Thyroid gland (tissue), 4 donors: ENCODE measurements around the gene PSMD8. TPM values are rescaled to one million over a fixed set of nuclear protein-coding genes. Genes with fewer than 3 reads are reported as not detected.

Experiments used
- DNase-seq, 2 donors: peaks; one replicate each; pipeline ENCODE4 v3.0.0-alpha.2; 2019
- H3K27ac ChIP-seq, 3 donors: fragments of 200-600 bp; sonication (generic); 1 replicate in 2 of 3; 2 replicates in 1 of 3; pipeline ENCODE4 v1.5.1; 2016 to 2019; ENCODE audit warnings: mild to moderate bottlenecking in 1 of 3, moderate library complexity in 1 of 3
- H3K27me3 ChIP-seq: fragments of 200-600 bp; sonication (generic); one replicate; pipeline ENCODE4 v1.5.1; 2019
- H3K36me3 ChIP-seq, 2 donors: fragments of 200-600 bp; sonication (generic); one replicate each; pipeline ENCODE4 v1.5.1; 2016 to 2019
- H3K4me1 ChIP-seq, 2 donors: fragments of 200-600 bp; sonication (generic); one replicate each; pipeline ENCODE4 v1.5.1; 2017 to 2019
- H3K4me3 ChIP-seq, 3 donors: fragments of 200-600 bp; sonication (generic); replicated peaks in 1 of 3; 1 replicate in 2 of 3; 2 replicates in 1 of 3; pipeline ENCODE4 v1.5.1; 2016; ENCODE audit warnings: mild to moderate bottlenecking in 1 of 3
- H3K9me3 ChIP-seq: fragments of 200-600 bp; sonication (generic); one replicate; pipeline ENCODE4 v1.5.1; 2017
- POLR2A ChIP-seq, 2 donors: fragments of 450-650 bp; IDR thresholded peaks; one replicate each; pipeline ENCODE4 v1.6.1; 2017; ENCODE audit warnings: antibody characterized with exemption in 2 of 2, mild to moderate bottlenecking in 2 of 2, moderate library complexity in 1 of 2
- WGBS, 2 donors: methylation state at CpG; one replicate each; pipeline ENCODE4 v1.1.5; 2017; 5-methylcytosine and 5-hydroxymethylcytosine counted together
- intact Hi-C: fragments of 100-400 bp; cut with DNase I; formaldehyde crosslinking; loops from one replicate; pipeline ENCODE4 v1.15.1; 2023
- total RNA-seq, 4 donors: library from RNA; depleted of rRNA; stranded (reverse); fragments of >200 nt; gene quantifications; one replicate each; pipeline ENCODE4 v1.2.3, GENCODE V29; 2016
- TF ChIP-seq, protein P1 (sequence below), 6 experiments: fragments of 200-600 bp in 3 of 6; fragments of 450-650 bp in 3 of 6; sonication (generic) in 3 of 6; IDR thresholded peaks; one replicate each; pipeline ENCODE4 v1.5.1; 2016 to 2019; ENCODE audit warnings: antibody characterized with exemption in 6 of 6, mild to moderate bottlenecking in 2 of 6, inconsistent platforms in 1 of 6, moderate library complexity in 1 of 6

PSMD8 gene
- total RNA-seq, 4 donors from 2014 or later = 150 to 270 (median 243) TPM

DNA sequence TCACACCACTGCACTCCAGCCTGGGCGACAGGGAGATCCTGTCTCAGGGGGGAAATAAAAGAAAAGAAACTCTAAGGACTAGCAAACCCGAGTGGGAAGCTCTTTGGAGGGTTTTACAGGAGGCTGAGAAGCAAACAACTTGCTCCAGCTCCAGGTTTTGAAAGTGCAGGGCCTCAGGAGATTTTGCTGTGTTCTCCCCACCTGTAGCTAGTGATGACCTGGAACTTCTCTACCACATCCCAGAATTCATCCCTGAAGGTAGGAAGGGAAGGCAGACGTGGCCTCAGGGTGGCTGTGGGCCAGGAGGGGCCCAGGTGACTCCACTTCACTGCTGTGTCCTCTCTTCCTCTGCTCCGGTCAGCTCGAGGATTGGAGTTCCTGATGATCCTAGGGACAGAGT, 16.3 kb upstream of the PSMD8 start:
- no peak overlapping the region for H3K4me3 ChIP-seq
- peaks cover 7 to 10% of the 10 kb centered on the region in 2 donors for H3K4me1 ChIP-seq
- intact Hi-C loops = no loop called here
- no peaks in the 10 kb centered on the region for H3K9me3 ChIP-seq
- 14 to 20% methylated on average over 5 of the region's 5 CpGs for WGBS, 2 donors
- no peaks in the 10 kb centered on the region for H3K36me3 ChIP-seq
- H3K27ac ChIP-seq = no peak overlapping the region
- H3K27me3 ChIP-seq = no peaks in the 10 kb centered on the region
- TF ChIP-seq, protein P1, sequence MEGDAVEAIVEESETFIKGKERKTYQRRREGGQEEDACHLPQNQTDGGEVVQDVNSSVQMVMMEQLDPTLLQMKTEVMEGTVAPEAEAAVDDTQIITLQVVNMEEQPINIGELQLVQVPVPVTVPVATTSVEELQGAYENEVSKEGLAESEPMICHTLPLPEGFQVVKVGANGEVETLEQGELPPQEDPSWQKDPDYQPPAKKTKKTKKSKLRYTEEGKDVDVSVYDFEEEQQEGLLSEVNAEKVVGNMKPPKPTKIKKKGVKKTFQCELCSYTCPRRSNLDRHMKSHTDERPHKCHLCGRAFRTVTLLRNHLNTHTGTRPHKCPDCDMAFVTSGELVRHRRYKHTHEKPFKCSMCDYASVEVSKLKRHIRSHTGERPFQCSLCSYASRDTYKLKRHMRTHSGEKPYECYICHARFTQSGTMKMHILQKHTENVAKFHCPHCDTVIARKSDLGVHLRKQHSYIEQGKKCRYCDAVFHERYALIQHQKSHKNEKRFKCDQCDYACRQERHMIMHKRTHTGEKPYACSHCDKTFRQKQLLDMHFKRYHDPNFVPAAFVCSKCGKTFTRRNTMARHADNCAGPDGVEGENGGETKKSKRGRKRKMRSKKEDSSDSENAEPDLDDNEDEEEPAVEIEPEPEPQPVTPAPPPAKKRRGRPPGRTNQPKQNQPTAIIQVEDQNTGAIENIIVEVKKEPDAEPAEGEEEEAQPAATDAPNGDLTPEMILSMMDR (IDR thresholded peaks at IDR 0.05) = no peak
- no peak for TF ChIP-seq POLR2A (IDR thresholded peaks at IDR 0.05)
- no peak for DNase-seq

DNA sequence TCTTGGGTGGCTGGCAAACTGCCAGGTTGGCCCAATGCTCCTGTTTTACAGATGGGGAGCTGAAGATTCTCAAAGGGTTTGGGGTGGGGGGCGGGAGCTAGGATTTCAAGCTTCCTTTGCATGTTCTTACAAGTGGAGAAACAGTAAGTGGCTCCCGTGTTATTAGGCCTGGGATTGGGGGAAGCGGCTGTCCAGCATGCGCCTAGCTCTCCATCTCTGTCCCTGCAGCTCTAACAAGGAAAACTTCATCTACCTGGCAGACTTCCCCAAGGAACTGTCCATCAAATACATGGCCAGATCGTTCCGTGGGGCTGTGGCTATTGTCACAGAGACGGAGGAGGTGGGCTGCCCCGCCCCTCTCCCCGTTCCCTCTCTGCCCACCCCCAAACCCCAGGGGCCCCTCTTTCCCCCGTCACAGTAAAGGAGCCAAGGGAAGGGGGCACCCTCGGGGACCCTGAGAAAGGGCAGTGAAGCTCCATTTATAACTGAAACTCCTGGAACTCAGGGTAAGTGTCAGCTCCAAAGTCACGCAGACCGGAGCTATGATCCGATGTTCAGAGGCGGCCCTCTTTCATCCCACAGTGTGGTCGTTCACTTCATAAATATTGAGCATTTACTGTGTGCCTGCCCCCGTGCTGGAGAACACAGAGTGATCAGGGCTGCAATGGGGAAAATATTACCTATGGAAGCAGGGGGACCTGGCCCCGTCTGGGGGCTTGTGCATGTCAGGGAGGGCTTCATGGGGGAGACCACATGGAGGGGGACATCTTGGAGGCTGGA, 14.9 kb upstream of the PSMD8 start:
- no peaks in the 10 kb centered on the region for H3K27me3 ChIP-seq
- no peak overlapping the region for H3K4me3 ChIP-seq
- no peak overlapping the region for H3K27ac ChIP-seq
- H3K4me1 ChIP-seq = peaks cover 8 to 10% of the 10 kb centered on the region in 2 donors
- no peak for DNase-seq
- 52 to 80% methylated on average over 9 to 14 of the region's 18 CpGs for WGBS, 2 donors
- H3K9me3 ChIP-seq = no peaks in the 10 kb centered on the region
- intact Hi-C loops = no loop called here
- no peaks in the 10 kb centered on the region for H3K36me3 ChIP-seq
- TF ChIP-seq, protein P1 (IDR thresholded peaks at IDR 0.05) = no peak

- no peaks in the 10 kb centered on the region for H3K27me3 ChIP-seq
- DNase-seq = no peak
- H3K4me3 ChIP-seq = no peak overlapping the region
- intact Hi-C loops = no loop called here
- no peaks in the 10 kb centered on the region for H3K9me3 ChIP-seq
- H3K4me1 ChIP-seq = peaks cover 8 to 10% of the 10 kb centered on the region in 2 donors
- 84 to 87% methylated on average over 4 to 6 of the region's 9 CpGs for WGBS, 2 donors
- H3K27ac ChIP-seq = no peak overlapping the region
- TF ChIP-seq, protein P1 (IDR thresholded peaks at IDR 0.05) = no peak
- TF ChIP-seq POLR2A (IDR thresholded peaks at IDR 0.05) = no peak
- no peaks in the 10 kb centered on the region for H3K36me3 ChIP-seq
These were observed 14.0 kb upstream of the PSMD8 start for GRCh38 chr19:38360351-38360750.

DNA sequence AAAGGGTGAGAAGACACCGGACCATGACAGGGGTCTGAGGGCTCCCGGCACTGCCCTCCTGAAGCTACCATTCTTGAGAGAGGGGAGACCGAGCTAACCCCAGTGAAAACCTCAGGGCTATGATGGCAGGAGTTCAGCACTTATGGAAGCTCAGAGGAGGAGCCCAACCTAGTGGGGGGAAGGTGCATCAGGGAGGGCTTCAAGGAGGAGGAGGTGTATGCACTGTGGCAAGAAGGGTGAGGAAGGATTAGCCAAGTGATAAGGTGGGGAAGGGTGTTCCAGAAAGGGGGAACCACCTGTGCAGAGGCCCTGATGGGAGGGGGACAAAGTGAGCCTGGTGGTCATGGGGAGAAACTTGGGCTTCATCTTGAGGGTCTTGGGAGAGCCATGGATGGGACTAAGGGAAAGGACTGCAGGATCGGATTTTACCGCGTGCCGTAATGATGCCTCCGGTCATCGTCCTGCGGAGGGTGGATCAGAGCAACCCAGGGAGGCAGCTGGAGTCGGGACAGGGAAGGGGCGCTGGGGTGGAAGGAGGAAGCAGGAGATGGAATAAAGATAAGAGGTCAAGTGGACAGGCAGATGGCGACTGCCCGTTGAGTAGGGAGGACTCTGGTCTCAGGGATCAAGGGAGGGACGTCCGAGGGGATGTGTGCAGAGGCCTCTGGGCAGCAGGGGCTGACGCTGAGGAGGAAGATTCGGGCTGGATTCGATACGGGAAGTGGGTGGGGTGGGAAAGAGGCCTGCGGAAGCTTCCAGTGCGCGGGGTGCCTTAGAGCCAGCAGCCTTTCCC, 13.3 kb upstream of the PSMD8 start:
- Histone ChIP-seq H3K4me1 (peaks cover 8 to 10% of the 10 kb centered on the region in 2 donors), H3K4me3 (peak overlapping the region in 1 of 3 donors; percentile 43), H3K9me3 (no peaks in the 10 kb centered on the region), H3K27me3 (no peaks in the 10 kb centered on the region), H3K27ac (no peak overlapping the region), H3K36me3 (no peaks in the 10 kb centered on the region)
- no peak for TF ChIP-seq POLR2A (IDR thresholded peaks at IDR 0.05)
- TF ChIP-seq, protein P1 (IDR thresholded peaks at IDR 0.05) = no peak
- DNase-seq = no peak
- intact Hi-C loops = no loop called here
- WGBS, 2 donors = 20 to 21% methylated on average over 23 of the region's 23 CpGs

DNA sequence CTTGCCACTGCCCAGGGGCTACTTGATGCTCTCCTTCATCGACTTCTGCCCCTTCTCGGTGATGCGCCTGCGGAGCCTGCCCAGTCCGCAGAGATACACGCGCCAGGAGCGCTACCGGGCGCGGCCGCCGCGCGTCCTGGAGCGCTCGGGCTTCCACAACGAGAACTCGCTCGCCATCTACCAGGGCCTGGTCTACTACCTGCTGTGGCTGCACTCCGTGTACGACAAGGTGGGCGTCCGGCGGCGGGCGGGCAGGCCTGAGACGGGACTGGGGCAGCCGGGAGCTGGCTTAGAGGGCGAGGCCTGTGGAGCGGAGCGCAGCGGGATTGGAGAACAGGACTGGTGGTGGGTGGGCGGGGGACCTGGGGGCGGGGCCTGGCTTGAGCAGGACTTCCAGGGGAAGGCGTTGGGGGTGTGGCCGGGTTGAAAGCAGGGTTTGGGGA, 12.7 kb upstream of the PSMD8 start:
- WGBS, 2 donors = 0% methylated on average over 3 of the region's 37 CpGs; no CpG with 5 or more reads in 1 of the 2 donors
- TF ChIP-seq, protein P1 (IDR thresholded peaks at IDR 0.05) = peak in 3 of 6 experiments; percentile 18 to 31 (median 27)
- TF ChIP-seq POLR2A (IDR thresholded peaks at IDR 0.05) = no peak
- Histone ChIP-seq H3K36me3 (no peaks in the 10 kb centered on the region), H3K27ac (no peak overlapping the region), H3K4me3 (peak overlapping the region in 2 of 3 donors; percentile 4 to 43), H3K27me3 (no peaks in the 10 kb centered on the region), H3K4me1 (peaks cover 8 to 10% of the 10 kb centered on the region in 2 donors), H3K9me3 (no peaks in the 10 kb centered on the region)
- intact Hi-C loops = no loop called here
- peak; percentile 76 to 83 for DNase-seq
